PFSK-1 (cell line): ENCODE measurements around the gene SH3BGRL3.

ENCODE experiments used
- FOXP2 ChIP-seq: optimal IDR thresholded peaks from 2 replicates; pipeline ENCODE3; 2011; ENCODE audit warnings: borderline replicate concordance, control low read depth, inconsistent platforms; ENCODE audit not compliant: insufficient read depth; ENCODE audit errors: extremely low read length, extremely low read depth
- POLR2AphosphoS5 ChIP-seq: IDR thresholded peaks from 2 replicates; pipeline ENCODE4 v1.6.1; 2012; ENCODE audit warnings: low read depth, mild to moderate bottlenecking, control low read depth, low read length, moderate library complexity
- SIN3A ChIP-seq: IDR thresholded peaks from 2 replicates; pipeline ENCODE4 v1.6.1; 2012; ENCODE audit warnings: mild to moderate bottlenecking, low read length, moderate library complexity, borderline replicate concordance; ENCODE audit not compliant: insufficient read depth
- TAF1 ChIP-seq: IDR thresholded peaks from 2 replicates; pipeline ENCODE4 v1.6.1; 2012; ENCODE audit warnings: low read length, control low read depth, borderline replicate concordance; ENCODE audit not compliant: insufficient read depth

- TF ChIP-seq FOXP2 (no peak), POLR2AphosphoS5 (no peak), TAF1 (no peak), SIN3A (no peak)
These were observed 38.6 kb downstream of the SH3BGRL3 start for GRCh38 chr1:26318338-26319064.
